ENCODE measurements around the gene RBM33. TPM values are rescaled to one million over a fixed set of nuclear protein-coding genes. Genes with fewer than 3 reads are reported as not detected.

Gene RBM33
- total RNA-seq, 1 donor from 2014 or later = 75.2 TPM

DNA sequence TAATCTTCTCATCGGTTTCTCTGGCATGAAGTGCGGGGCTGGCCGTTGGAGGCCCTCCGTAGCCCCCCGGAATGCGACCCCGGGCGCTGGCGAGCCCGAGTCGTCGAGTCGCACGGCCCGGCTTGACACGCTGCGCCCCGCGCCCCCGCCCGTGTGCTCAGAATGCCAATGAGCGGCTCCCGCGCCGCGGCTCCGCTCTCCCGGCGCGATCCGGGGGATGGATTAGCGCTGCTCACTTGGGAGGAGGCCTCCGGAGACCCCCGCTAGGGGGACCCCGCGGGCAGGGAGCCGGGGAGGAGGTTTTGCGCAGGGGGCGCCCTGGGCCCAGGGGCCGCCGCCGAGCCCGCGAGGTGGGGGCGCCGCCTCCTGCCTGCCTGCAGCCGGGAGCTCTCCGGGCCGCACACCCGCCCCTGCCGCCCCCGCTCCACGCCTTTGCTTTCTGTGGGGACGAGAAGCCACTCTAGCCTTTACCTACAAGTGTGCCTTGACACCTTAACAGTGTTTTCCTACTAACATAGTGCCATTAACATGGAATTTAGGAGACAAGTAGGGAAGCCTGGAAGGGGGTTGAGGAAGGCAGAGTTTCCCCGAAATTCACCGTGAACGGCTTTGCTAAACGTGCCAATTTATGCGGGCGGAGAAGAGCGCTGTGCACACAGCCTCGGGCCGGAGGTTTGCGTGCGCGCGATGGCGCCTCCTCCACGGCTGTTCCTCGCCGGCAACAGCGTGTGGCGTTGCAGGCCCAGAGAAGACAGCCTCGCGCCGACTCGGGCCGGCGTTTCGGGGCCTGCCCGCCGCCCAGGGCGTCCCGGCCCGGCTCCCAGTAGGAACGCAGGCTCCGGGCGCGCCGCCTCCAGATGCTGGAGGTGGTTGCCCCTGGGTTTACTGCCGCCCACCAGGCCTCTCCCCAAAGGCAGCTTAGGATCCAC lies 160.7 kb downstream of the RBM33 start:
- peak; percentile 33 for DNase-seq (ENCODE audit: low spot score)
- H3K36me3 Mint-ChIP-seq (ENCODE audit: low read depth) = peaks cover 2% of the 10 kb centered on the region
- peaks cover 16% of the 10 kb centered on the region for H3K4me1 Mint-ChIP-seq (ENCODE audit: low read depth)
- H3K4me3 Mint-ChIP-seq = peak overlapping the region; percentile 59
- H3K9me3 Mint-ChIP-seq = no peaks in the 10 kb centered on the region
- peaks cover 48% of the 10 kb centered on the region for H3K27me3 Mint-ChIP-seq (ENCODE audit: insufficient read depth)
- intact Hi-C loops (cut with micrococcal nuclease) = loop anchor here (2.0 to 10.0 kb wide), 4 partner anchors 272 to 810 kb away; no protein-coding TSS in a partner anchor
- H3K27ac Mint-ChIP-seq = no peak overlapping the region

DNA sequence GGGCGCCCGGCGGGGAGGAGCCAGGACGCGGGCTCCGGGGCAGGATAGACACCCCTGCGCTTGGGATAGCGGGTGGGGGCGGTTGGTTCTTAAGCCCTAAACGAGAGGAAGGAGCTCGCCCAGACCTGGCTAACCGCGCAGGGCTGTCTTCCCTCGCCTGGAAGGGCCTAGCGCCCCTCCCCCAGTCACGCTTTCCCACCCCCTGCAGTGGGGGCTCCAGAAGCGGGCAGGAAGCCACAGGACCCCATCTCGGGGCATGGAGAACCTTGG lies 161.3 kb downstream of the RBM33 start:
- no peaks in the 10 kb centered on the region for H3K9me3 Mint-ChIP-seq
- intact Hi-C loops (cut with micrococcal nuclease) = loop anchor here (2.0 to 10.0 kb wide), 4 partner anchors 273 to 809 kb away; no protein-coding TSS in a partner anchor
- DNase-seq (ENCODE audit: low spot score) = no peak
- H3K27ac Mint-ChIP-seq = no peak overlapping the region
- H3K27me3 Mint-ChIP-seq (ENCODE audit: insufficient read depth) = peaks cover 52% of the 10 kb centered on the region
- peaks cover 2% of the 10 kb centered on the region for H3K36me3 Mint-ChIP-seq (ENCODE audit: low read depth)
- H3K4me1 Mint-ChIP-seq (ENCODE audit: low read depth) = peaks cover 16% of the 10 kb centered on the region
- no peak overlapping the region for H3K4me3 Mint-ChIP-seq

DNA sequence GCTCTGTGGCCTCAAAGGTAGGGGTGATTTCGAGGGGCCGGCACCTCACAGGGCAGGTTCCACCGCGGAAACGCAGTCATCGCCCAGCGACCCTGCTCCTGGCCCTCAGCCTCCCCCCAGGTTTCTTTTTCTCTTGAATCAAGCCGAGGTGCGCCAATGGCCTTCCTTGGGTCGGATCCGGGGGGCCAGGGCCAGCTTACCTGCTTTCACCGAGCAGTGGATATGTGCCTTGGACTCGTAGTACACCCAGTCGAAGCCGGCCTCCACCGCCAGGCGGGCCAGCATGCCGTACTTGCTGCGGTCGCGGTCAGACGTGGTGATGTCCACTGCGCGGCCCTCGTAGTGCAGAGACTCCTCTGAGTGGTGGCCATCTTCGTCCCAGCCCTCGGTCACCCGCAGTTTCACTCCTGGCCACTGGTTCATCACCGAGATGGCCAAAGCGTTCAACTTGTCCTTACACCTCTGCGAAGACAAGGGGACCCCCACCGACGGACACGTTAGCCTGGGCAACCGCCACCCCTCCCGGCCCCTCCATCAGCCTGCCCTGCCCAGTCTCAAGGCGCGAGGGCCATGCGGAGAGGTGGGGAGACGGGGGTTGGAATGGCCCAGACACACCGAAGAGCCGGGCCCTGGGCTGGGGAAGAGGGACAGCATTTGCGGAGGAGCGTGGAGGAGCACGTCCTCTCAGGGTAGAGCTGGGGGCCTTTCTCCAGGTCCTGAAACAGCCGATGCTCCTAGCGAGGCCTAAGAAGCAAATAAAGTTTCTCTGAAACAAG lies 161.8 kb downstream of the RBM33 start:
- no peak for DNase-seq (ENCODE audit: low spot score)
- Mint-ChIP-seq H3K27ac (no peak overlapping the region), H3K4me1 (ENCODE audit: low read depth) (peaks cover 16% of the 10 kb centered on the region), H3K36me3 (ENCODE audit: low read depth) (peaks cover 2% of the 10 kb centered on the region), H3K4me3 (no peak overlapping the region), H3K27me3 (ENCODE audit: insufficient read depth) (peaks cover 52% of the 10 kb centered on the region), H3K9me3 (no peaks in the 10 kb centered on the region)
- intact Hi-C loops (cut with micrococcal nuclease) = loop anchor here (10.0 kb wide), 1 partner anchor 809 kb away; no protein-coding TSS in a partner anchor

DNA sequence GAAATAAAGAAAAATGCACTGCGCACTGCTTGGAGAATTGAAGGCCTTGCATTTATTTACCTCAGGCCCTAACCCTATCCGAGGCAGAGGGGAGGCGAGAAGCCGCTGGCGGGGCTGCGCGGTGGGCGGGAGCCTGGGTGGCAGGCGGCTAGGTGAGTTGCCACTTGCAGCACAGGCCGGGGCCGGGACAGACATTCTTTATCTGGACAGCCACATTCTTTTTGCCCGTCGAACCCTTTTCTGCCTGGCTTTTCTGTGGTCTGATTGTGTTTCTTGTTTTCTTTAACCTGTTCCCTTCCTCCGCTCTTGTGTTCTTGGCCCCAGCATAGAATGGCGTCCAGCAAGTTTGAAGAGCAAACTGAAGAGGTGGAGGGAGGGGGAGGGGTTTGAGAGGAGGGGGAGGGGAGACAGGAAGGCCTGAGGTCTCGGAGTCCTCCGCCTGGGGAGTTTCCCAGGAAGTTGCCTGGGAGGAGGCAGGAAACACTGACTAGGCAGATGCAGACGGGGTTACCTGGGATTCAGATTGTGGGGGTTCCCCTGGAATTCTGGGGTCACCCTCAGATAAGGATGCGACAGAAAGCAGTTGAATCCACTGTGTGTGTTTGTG lies 162.7 kb downstream of the RBM33 start:
- Mint-ChIP-seq H3K4me1 (ENCODE audit: low read depth) (peaks cover 22% of the 10 kb centered on the region), H3K27ac (no peak overlapping the region), H3K36me3 (ENCODE audit: low read depth) (peaks cover 2% of the 10 kb centered on the region), H3K27me3 (ENCODE audit: insufficient read depth) (peaks cover 54% of the 10 kb centered on the region), H3K4me3 (no peak overlapping the region), H3K9me3 (no peaks in the 10 kb centered on the region)
- intact Hi-C loops (cut with micrococcal nuclease) = loop anchor here (10.0 kb wide), 1 partner anchor 808 kb away; no protein-coding TSS in a partner anchor
- DNase-seq (ENCODE audit: low spot score) = no peak

GRCh38 chr7:155807789-155808548 lies 163.5 kb downstream of the RBM33 start:
- peaks cover 58% of the 10 kb centered on the region for H3K27me3 Mint-ChIP-seq (ENCODE audit: insufficient read depth)
- no peak overlapping the region for H3K4me3 Mint-ChIP-seq
- no peak overlapping the region for H3K27ac Mint-ChIP-seq
- H3K36me3 Mint-ChIP-seq (ENCODE audit: low read depth) = peaks cover 2% of the 10 kb centered on the region
- intact Hi-C loops (cut with micrococcal nuclease) = loop anchor here (2.0 to 10.0 kb wide), 3 partner anchors 431 to 1197 kb away; no protein-coding TSS in a partner anchor
- peaks cover 30% of the 10 kb centered on the region for H3K4me1 Mint-ChIP-seq (ENCODE audit: low read depth)
- H3K9me3 Mint-ChIP-seq = no peaks in the 10 kb centered on the region
- no peak for DNase-seq (ENCODE audit: low spot score)

- Mint-ChIP-seq H3K27me3 (ENCODE audit: insufficient read depth) (peaks cover 60% of the 10 kb centered on the region), H3K9me3 (no peaks in the 10 kb centered on the region), H3K4me1 (ENCODE audit: low read depth) (peaks cover 32% of the 10 kb centered on the region), H3K36me3 (ENCODE audit: low read depth) (no peaks in the 10 kb centered on the region), H3K27ac (no peak overlapping the region), H3K4me3 (no peak overlapping the region)
- DNase-seq (ENCODE audit: low spot score) = no peak
- intact Hi-C loops (cut with micrococcal nuclease) = loop anchor here (2.0 to 10.0 kb wide), 3 partner anchors 432 to 1196 kb away; no protein-coding TSS in a partner anchor
These were observed 164.3 kb downstream of the RBM33 start for GRCh38 chr7:155808549-155809331.

GRCh38 chr7:155809332-155809946 lies 165.0 kb downstream of the RBM33 start:
- intact Hi-C loops (cut with micrococcal nuclease) = loop anchor here (2.0 to 10.0 kb wide), 3 partner anchors 433 to 1195 kb away; no protein-coding TSS in a partner anchor
- H3K4me1 Mint-ChIP-seq (ENCODE audit: low read depth) = peaks cover 32% of the 10 kb centered on the region
- no peaks in the 10 kb centered on the region for H3K9me3 Mint-ChIP-seq
- H3K27ac Mint-ChIP-seq = no peak overlapping the region
- H3K4me3 Mint-ChIP-seq = no peak overlapping the region
- DNase-seq (ENCODE audit: low spot score) = no peak
- no peaks in the 10 kb centered on the region for H3K36me3 Mint-ChIP-seq (ENCODE audit: low read depth)
- peaks cover 63% of the 10 kb centered on the region for H3K27me3 Mint-ChIP-seq (ENCODE audit: insufficient read depth)

GRCh38 chr7:155809947-155810769 lies 165.7 kb downstream of the RBM33 start:
- Mint-ChIP-seq H3K36me3 (ENCODE audit: low read depth) (no peaks in the 10 kb centered on the region), H3K27me3 (ENCODE audit: insufficient read depth) (peaks cover 67% of the 10 kb centered on the region), H3K9me3 (no peaks in the 10 kb centered on the region), H3K4me1 (ENCODE audit: low read depth) (peaks cover 32% of the 10 kb centered on the region), H3K27ac (no peak overlapping the region), H3K4me3 (no peak overlapping the region)
- intact Hi-C loops (cut with micrococcal nuclease) = loop anchor here (1.0 to 10.0 kb wide), 7 partner anchors 302 to 1882 kb away; partner anchors contain the start of gene RNF32
- DNase-seq (ENCODE audit: low spot score) = no peak

GRCh38 chr7:155810770-155811559 lies 166.5 kb downstream of the RBM33 start:
- Mint-ChIP-seq H3K4me1 (ENCODE audit: low read depth) (peaks cover 37% of the 10 kb centered on the region), H3K36me3 (ENCODE audit: low read depth) (no peaks in the 10 kb centered on the region), H3K27me3 (ENCODE audit: insufficient read depth) (peaks cover 70% of the 10 kb centered on the region), H3K27ac (peak overlapping the region; percentile 63), H3K4me3 (no peak overlapping the region), H3K9me3 (no peaks in the 10 kb centered on the region)
- no peak for DNase-seq (ENCODE audit: low spot score)
- intact Hi-C loops (cut with micrococcal nuclease) = loop anchor here (1.0 to 10.0 kb wide), 4 partner anchors 303 to 1881 kb away; partner anchors contain the start of gene RNF32

DNA sequence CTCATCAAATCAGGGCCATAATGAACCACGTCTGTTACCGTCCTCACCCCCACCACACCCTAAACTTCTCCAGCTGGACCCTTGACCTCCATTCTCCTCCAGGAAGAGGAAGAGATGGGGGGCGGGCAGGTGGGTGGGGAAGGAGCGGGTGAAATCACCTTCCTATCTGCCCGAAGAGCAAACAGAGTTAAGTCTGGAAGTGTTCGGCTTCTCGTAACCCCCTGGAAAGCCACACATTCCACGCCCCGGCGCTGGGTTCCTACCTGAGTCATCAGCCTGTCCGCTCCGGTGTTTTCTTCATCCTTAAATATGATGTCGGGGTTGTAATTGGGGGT lies 167.1 kb downstream of the RBM33 start:
- Mint-ChIP-seq H3K27me3 (ENCODE audit: insufficient read depth) (peaks cover 66% of the 10 kb centered on the region), H3K27ac (no peak overlapping the region), H3K4me1 (ENCODE audit: low read depth) (peaks cover 37% of the 10 kb centered on the region), H3K4me3 (peak overlapping the region; percentile 32), H3K9me3 (no peaks in the 10 kb centered on the region), H3K36me3 (ENCODE audit: low read depth) (no peaks in the 10 kb centered on the region)
- intact Hi-C loops (cut with micrococcal nuclease) = loop anchor here (5.0 to 10.0 kb wide), 3 partner anchors 833 to 1881 kb away; partner anchors contain the start of gene RNF32
- no peak for DNase-seq (ENCODE audit: low spot score)
